ENCODE results near the gene TLE4. TPM values are rescaled to one million over a fixed set of nuclear protein-coding genes. Genes with fewer than 3 reads are reported as not detected.
"Not testable (repeated sequence)": the region's sequence is repeated elsewhere in the genome, so short reads cannot be mapped to it uniquely, and the experiment has no call there.

Gene TLE4
- total RNA-seq, 2 donors from 2014 or later = 16.2 to 16.3 TPM

DNA sequence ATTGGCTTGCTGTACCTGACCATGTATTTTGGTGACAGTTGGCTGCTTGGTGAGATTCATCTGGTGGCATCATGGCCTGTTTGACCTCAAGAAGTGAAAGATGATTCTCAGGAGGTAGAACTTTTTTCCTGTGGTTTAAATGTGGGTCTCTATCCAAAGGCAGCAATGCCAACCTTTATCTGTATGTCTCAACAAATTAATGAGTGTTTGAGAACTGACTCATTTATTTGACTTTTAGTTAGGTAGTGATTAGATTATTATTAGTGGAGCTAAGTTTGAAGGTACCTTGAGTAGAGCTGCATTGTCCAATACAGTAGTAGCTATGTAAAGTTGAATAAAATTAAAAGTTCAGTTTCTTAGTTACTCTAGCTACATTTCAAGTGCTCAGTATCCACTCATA, 48.2 kb downstream of the TLE4 start:
- intact Hi-C loops (cut with DNase I) = no loop called here
- no peak for DNase-seq
- no peak for ATAC-seq

DNA sequence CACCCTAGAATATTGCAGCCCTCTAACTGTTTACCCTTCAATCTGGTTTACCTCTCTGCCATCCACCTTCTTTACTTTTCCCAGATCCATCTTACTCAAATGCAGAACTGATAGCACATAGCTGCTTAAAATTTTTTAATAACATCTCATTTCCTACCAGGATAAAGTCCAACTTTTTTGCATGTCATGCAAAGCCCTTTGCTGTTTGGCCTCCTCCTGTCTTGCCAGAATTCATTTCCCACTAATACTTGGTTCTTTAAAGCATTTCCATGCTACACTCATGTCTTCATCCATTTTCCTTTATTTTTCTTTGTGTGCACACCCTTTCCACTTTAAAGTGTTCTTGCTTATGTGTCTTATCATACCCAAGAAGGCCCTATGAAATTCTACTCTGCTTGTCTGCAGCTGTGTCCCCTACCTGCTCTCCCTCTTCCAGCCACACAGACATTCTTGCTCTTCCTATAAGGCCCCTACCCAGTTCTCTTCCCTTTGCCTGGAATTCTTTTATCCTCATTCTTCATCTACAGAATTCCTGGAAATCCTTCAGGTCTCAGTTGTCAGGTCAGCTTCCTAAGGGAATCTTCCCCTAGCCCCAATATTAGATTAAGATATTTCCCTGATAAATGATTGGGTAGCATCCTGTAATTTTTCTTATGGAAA, 50.3 kb downstream of the TLE4 start:
- intact Hi-C loops (cut with DNase I) = no loop called here
- ATAC-seq = no peak
- no peak for DNase-seq

- intact Hi-C loops (cut with DNase I) = no loop called here
- ATAC-seq (peak; percentile 57 to 91), DNase-seq (peak; percentile 44)
These were observed 52.3 kb downstream of the TLE4 start for GRCh38 chr9:79623799-79624721.

- no peak for DNase-seq
- intact Hi-C loops (cut with DNase I) = no loop called here
- ATAC-seq = no peak
These were observed 58.0 kb downstream of the TLE4 start for GRCh38 chr9:79629721-79630120.

GRCh38 chr9:79630521-79631403, 59.0 kb downstream of the TLE4 start:
- no peak for ATAC-seq
- DNase-seq = no peak
- intact Hi-C loops (cut with DNase I) = no loop called here

DNA sequence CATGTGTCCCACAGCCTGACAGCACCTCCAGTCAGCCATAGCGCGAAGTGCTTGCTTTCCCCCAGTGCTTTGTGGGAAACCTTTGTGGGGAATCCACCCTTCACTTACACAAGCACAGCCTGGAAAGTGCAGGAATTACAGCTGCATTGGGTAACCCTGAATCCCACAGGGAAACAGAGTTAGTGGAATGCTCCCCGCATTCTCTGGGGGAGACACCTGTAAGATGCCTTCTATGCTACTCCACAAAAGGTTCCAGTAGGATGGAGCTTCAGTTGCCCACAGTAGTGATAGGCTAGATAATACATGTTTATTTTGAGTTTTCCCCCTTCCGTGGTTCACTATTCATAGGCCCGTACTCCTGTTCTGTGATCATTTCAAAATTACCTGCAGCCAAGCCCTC, 60.3 kb downstream of the TLE4 start:
- ATAC-seq (no peak), DNase-seq (no peak)
- intact Hi-C loops (cut with DNase I) = no loop called here

GRCh38 chr9:79632705-79633104, 60.9 kb downstream of the TLE4 start:
- no peak for ATAC-seq
- intact Hi-C loops (cut with DNase I) = no loop called here
- DNase-seq = no peak

- no peak for ATAC-seq
- no peak for DNase-seq
- intact Hi-C loops (cut with DNase I) = no loop called here
These were observed 61.8 kb downstream of the TLE4 start for GRCh38 chr9:79633558-79633957.

DNA sequence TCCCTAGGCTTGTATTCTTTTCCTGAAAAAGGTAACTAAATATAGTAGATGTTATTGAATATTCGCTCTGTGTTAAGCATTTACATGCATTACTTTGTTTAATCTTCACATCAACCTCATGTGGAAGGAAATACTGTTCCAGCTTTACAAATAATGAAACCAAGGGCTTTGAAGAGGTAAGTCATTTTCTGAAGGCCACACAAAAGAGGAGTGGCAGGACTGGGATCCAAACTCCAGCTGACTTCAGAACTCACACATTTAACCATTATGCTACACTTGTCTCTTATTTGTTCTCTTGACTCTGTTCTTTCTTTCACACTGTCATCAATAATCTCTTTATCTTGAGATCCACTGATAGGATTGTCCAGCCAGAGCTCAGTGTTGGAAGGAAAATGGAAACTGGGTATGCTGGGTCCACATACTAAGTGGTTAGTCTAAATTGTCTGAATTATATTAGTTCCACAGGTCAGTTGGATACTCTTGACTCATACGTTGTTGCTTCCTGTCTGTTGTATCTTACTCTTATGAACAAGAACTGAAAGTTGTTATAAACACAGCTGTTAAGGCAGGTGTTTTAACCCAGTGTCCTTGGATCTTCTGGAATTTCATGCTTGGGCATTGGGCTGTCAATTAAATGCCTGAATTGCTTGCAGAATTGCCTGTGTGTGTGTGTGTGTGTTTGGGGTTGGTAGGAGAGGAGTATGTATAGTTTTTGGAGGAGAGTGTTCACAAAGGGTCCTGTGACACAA, 65.6 kb downstream of the TLE4 start:
- ATAC-seq (no peak), DNase-seq (no peak)
- intact Hi-C loops (cut with DNase I) = no loop called here

GRCh38 chr9:79638806-79639205, 67.0 kb downstream of the TLE4 start:
- intact Hi-C loops (cut with DNase I) = no loop called here
- DNase-seq (no peak), ATAC-seq (no peak)

DNA sequence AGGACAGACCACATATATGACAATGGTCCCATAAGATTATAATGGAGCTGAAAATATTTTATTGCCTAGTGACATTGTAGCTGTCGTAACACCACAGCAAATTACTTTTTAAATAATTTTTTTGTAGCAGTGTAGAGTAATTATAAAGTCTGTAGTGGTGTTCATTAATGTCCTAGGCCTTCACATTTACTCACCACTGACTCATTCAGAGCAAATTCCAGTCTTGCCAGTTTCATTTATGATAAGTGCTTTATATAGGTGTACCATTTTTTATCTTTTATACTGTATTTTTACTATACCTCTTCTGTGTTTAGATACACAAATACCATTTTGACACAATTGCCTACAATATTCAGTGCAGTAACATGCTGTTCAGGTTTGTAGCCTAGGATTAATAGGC, 67.6 kb downstream of the TLE4 start:
- intact Hi-C loops (cut with DNase I) = no loop called here

GRCh38 chr9:79640067-79640466, 68.3 kb downstream of the TLE4 start:
- DNase-seq; intact Hi-C loops (cut with DNase I); ATAC-seq: not testable (repeated sequence)

More for the DNA sequence above, 67.6 kb downstream of the TLE4 start:
- ATAC-seq = no peak
- no peak for DNase-seq

GRCh38 chr9:79641070-79641469, 69.3 kb downstream of the TLE4 start:
- ATAC-seq (no peak), DNase-seq (no peak)
- intact Hi-C loops (cut with DNase I) = no loop called here

DNA sequence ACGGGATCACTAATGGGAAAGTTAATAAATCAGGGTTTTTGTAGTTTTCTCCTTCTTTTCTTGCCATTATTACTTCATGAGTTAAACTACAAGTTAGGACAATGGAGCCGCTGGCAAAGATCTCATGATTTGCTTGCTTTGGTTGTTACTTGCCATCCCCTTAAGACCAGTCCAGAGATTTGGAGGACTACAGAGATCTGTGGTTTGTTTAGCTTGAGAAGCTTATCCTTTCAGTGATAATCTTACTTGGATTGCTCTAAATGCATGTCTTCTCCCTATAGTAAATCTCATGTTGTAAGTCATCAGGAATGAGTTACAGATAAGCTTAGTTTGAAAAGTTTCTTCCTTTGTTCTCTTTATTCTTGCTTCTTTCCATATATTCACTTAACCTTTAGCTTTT, 70.9 kb downstream of the TLE4 start:
- ATAC-seq (no peak), DNase-seq (no peak)
- intact Hi-C loops (cut with DNase I) = no loop called here

GRCh38 chr9:79644048-79644447, 72.3 kb downstream of the TLE4 start:
- intact Hi-C loops (cut with DNase I) = no loop called here
- ATAC-seq (no peak), DNase-seq (no peak)

- ATAC-seq (no peak), DNase-seq (no peak)
- intact Hi-C loops (cut with DNase I) = no loop called here
These were observed 72.8 kb downstream of the TLE4 start for GRCh38 chr9:79644601-79645000.

DNA sequence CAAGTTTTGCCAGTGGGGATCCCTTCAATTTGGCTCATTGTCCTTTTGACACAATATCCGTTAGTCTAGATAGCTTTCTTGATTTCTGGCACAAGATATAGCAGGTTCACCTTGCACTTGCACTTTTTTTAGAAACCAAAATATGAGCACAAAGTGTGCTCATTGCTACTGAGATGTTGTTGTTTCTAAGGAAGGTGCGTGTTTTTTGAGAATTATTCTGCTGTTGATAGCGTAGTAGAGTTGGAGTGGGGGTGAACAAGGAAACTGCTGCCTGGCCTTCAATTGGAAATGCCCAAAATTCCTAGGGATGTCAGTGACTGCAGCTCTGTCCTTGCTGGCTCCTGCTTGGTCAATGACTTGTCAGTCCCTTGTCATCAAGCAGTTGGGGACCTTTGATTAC, 73.3 kb downstream of the TLE4 start:
- no peak for ATAC-seq
- no peak for DNase-seq
- intact Hi-C loops (cut with DNase I) = no loop called here

DNA sequence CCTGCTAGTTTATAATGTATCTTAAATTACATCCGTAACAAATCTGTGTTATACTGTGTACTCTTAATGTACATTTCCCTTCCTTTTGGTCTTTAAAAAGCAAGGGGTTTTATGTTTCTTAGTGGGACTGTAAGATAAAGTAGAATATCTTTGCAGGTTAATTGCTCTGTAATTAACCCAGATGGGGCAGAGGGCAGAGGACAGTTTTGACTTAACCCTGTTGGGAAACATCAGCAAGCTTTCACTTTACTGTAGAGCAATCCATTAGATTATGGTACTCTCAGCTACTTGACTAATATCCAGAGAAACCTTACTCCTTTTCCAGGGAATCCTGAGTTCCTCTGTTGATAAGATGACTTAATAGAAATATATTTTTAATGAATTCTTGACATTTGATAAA, 74.3 kb downstream of the TLE4 start:
- ATAC-seq = no peak
- DNase-seq = no peak
- intact Hi-C loops (cut with DNase I) = no loop called here

DNA sequence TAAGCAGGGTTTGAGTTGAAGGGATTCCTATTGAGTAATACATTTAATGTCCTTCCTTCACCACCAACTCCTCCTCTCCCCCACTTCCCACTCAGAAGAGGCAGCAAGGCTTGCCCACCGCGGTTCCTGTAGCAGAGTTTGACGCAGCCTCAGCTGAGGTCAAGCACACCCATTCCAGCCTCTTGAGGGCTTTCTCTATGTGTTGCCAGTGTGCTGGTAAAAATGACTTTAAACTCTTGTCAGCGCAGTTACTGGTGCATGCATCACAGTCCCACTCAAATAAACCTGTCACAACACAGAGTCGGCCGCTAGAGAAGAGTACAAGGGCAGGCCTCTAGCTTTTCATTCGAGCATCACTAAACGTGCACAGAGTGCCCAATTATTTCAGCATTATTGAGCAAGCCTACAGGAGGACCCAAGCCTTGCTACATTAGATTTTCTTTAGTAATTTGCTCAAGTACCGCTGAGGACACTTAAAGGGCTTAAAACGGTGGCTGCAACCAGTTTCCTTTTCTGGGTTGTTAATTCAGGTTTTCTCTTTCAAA, 79.6 kb downstream of the TLE4 start:
- ATAC-seq (no peak), DNase-seq (no peak)
- intact Hi-C loops (cut with DNase I) = no loop called here

All from left cardiac atrium (tissue), 4 donors.